H1 (cell line): ENCODE results near the gene TEAD1. TPM values are rescaled to one million over a fixed set of nuclear protein-coding genes. Genes with fewer than 3 reads are reported as not detected.

Experiments used
- ASH2L ChIP-seq: fragments of 200-600, 300-600 bp; sonication (generic); IDR thresholded peaks from one replicate; pipeline ENCODE4 v1.7.1; 2017; ENCODE audit warnings: low read length
- BRCA1 ChIP-seq: IDR thresholded peaks from 2 replicates; pipeline ENCODE4 v1.6.1; 2012; ENCODE audit warnings: low read depth, low read length, improper control_type of control experiment
- CEBPB ChIP-seq: IDR thresholded peaks from 2 replicates; pipeline ENCODE4 v1.6.1; 2012; ENCODE audit warnings: low read depth, low read length
- CHD7 ChIP-seq: fragments of 300-600 bp; sonication (generic); IDR thresholded peaks from 2 replicates; pipeline ENCODE4 v1.7.1; 2012; ENCODE audit warnings: low read length, moderate library complexity, mild to moderate bottlenecking, inconsistent platforms; ENCODE audit not compliant: insufficient replicate concordance
- KDM5A ChIP-seq: fragments of 200-600 bp; IDR thresholded peaks from 2 replicates; pipeline ENCODE4 v1.7.1; 2012; ENCODE audit warnings: mild to moderate bottlenecking, low read length, inconsistent platforms, mixed read lengths
- RXRA ChIP-seq: IDR thresholded peaks from 2 replicates; pipeline ENCODE4 v1.6.1; 2011; ENCODE audit warnings: low read depth, mild to moderate bottlenecking, low read length, moderate library complexity; ENCODE audit not compliant: insufficient read depth
- SIN3A ChIP-seq, 2 experiments: IDR thresholded peaks in 1 of 2; conservative IDR thresholded peaks in 1 of 2; 2 replicates each; pipeline ENCODE4 v1.6.1; 2011 to 2012; ENCODE audit warnings: low read length in 2 of 2, improper control_type of control experiment in 1 of 2, low read depth in 1 of 2, mild to moderate bottlenecking in 1 of 2
- SRF ChIP-seq: IDR thresholded peaks from 2 replicates; pipeline ENCODE4 v1.6.1; 2011; ENCODE audit warnings: mild to moderate bottlenecking, low read depth, low read length, moderate library complexity
- SUZ12 ChIP-seq: fragments of 200-600 bp; sonication (generic); IDR thresholded peaks from 2 replicates; pipeline ENCODE4 v1.6.1; 2012; ENCODE audit warnings: mild to moderate bottlenecking, inconsistent platforms, low read length, moderate library complexity, mixed read lengths
- ZNF274 ChIP-seq: IDR thresholded peaks from 2 replicates; pipeline ENCODE4 v1.7.0; 2012; ENCODE audit warnings: low read length, borderline replicate concordance; ENCODE audit errors: extremely low read depth
- polyA plus RNA-seq, 7 experiments: library from polyadenylated mRNA; depleted of rRNA in 3 of 7; stranded (reverse) in 5 of 7; unstranded in 2 of 7; fragments of >200 nt in 5 of 7; fragments of 200-250 nt in 2 of 7; gene quantifications; 1 replicate in 5 of 7; 2 replicates in 1 of 7; 4 replicates in 1 of 7; pipeline versions ENCODE4 v1.2.1 to v1.2.3, GENCODE V29; 2011 to 2013; ENCODE audit warnings: missing spikeins in 2 of 7, mixed read lengths in 2 of 7
- total RNA-seq: library from RNA; stranded (reverse); fragmentation: NEBNext Ultra II Directional; extraction: Animal tissue kit (Norgen Biotek cat#: 25700); gene quantifications from 2 replicates; pipeline ENCODE4 v1.2.1, GENCODE V29; 2021
- TF ChIP-seq, protein P1 (sequence below): IDR thresholded peaks from 2 replicates; pipeline ENCODE4 v1.6.1; 2012; ENCODE audit warnings: inconsistent platforms

TEAD1 gene
- total and polyA plus RNA-seq, 2 of the 8 experiments (the other 6 are each of a cell fraction or from before 2014, with no cell fraction given), result 15.6 to 67.4 TPM

DNA sequence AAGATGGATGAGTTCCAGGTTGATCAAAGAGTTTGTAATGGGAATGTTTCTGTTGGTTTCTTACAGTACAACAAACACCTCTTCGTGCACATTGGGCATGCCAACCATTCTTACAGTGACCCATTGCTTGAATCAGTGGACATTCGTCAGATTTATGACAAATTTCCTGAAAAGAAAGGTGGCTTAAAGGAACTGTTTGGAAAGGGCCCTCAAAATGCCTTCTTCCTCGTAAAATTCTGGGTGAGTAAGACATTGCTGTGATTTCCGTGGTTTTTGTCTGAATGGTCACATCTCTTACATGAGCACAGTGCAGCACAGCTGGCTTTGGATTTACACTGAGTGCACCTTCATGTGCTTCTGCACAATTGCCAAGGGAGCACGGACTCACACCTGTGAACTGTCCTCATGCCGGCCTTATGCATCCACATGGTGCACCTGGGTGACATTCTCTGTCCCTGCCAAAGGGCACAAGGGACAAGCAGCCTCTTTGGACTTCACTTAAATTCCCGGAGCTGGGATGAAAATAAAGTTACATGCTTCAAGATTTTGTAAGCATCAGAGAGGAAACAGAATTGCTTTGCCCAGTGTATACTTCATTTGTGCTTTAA, 227.8 kb downstream of the TEAD1 start (continued):
- TF ChIP-seq CHD7 (no peak), ASH2L (no peak), RXRA (no peak), BRCA1 (no peak), ZNF274 (no peak), SIN3A (conservative IDR thresholded peaks at IDR 0.05 in 1 of 2, IDR thresholded peaks at IDR 0.05 in 1 of 2; ENCODE audit: low read depth in 1 of 2, low read length in 2 of 2) (no peak), SRF (no peak), CEBPB (no peak), SUZ12 (no peak), KDM5A (no peak)
- TF ChIP-seq, protein P1, sequence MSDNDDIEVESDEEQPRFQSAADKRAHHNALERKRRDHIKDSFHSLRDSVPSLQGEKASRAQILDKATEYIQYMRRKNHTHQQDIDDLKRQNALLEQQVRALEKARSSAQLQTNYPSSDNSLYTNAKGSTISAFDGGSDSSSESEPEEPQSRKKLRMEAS, result no peak
